Lung microvascular endothelial cell (primary cell): ENCODE data around the gene YY1. TPM values are rescaled to one million over a fixed set of nuclear protein-coding genes. Genes with fewer than 3 reads are reported as not detected.
A peak's percentile ranks its signal among the peaks of the same experiment; 100 is the strongest.
"Not testable (repeated sequence)": the region's sequence is repeated elsewhere in the genome, so short reads cannot be mapped to it uniquely, and the experiment has no call there.

Experiments used
- DNase-seq, 2 donors: peaks; one replicate each; pipeline versions ENCODE4 v3.0.0 to v3.0.0-alpha.2; 2010; ENCODE audit warnings: low read depth in 2 of 2
- total RNA-seq: library from RNA; depleted of rRNA; stranded (reverse); fragments of >200 nt; gene quantifications from 2 replicates; pipeline ENCODE4 v1.2.1, GENCODE V29; 2014

YY1 gene
- total RNA-seq, 1 donor from 2014 or later = 39.3 TPM

- peak; percentile 51 to 79 for DNase-seq
Observed at GRCh38 chr14:100213956-100214769, 24.8 kb upstream of the YY1 start.

GRCh38 chr14:100214770-100215083 is 24.2 kb upstream of the YY1 start:
- DNase-seq = no peak

- DNase-seq = no peak
Observed at GRCh38 chr14:100215330-100215885, 23.5 kb upstream of the YY1 start.

GRCh38 chr14:100219126-100219785 is 19.7 kb upstream of the YY1 start:
- no peak for DNase-seq

GRCh38 chr14:100221533-100222223 is 17.3 kb upstream of the YY1 start:
- peak; percentile 46 to 63 for DNase-seq

- peak; percentile 18 to 48 for DNase-seq
Observed at GRCh38 chr14:100222224-100223093, 16.5 kb upstream of the YY1 start.

- no peak for DNase-seq
Observed at GRCh38 chr14:100223332-100224201, 15.4 kb upstream of the YY1 start.

- DNase-seq = no peak
Observed at GRCh38 chr14:100224229-100224866, 14.6 kb upstream of the YY1 start.

GRCh38 chr14:100225169-100225568 is 13.8 kb upstream of the YY1 start:
- DNase-seq = no peak

GRCh38 chr14:100230361-100230760 is 8.6 kb upstream of the YY1 start:
- no peak for DNase-seq

GRCh38 chr14:100234511-100234910 is 4.4 kb upstream of the YY1 start:
- DNase-seq = no peak

GRCh38 chr14:100236271-100236818 is 2.6 kb upstream of the YY1 start:
- DNase-seq = not testable (repeated sequence)

GRCh38 chr14:100236881-100237280 is 2.1 kb upstream of the YY1 start:
- DNase-seq = no peak

- peak; percentile 41 to 53 for DNase-seq
Observed at GRCh38 chr14:100237735-100238418, 1.1 kb upstream of the YY1 start.

- DNase-seq = peak; percentile 25 to 33
Observed at GRCh38 chr14:100239211-100239839, 381 bp downstream of the YY1 start.

GRCh38 chr14:100239840-100240667 is 1.1 kb downstream of the YY1 start:
- DNase-seq = peak; percentile 85 to 95

- peak in 1 of 2 donors; percentile 94 for DNase-seq
Observed at GRCh38 chr14:100240668-100241032, 1.7 kb downstream of the YY1 start.
